Activated T-helper 1 cell treated with Interleukin-2 at 50 U/mL for 16 hours (primary cell): Measurements from ENCODE around the gene TBC1D2B.

Experiments used
- DNase-seq: peaks from one replicate; pipeline ENCODE4 v3.0.0-alpha.2; 2020; ENCODE audit warnings: low read depth

TBC1D2B gene

GRCh38 chr15:78093242-78094020, 15.9 kb upstream of the TBC1D2B start:
- no peak for DNase-seq

GRCh38 chr15:78092261-78093041, 14.9 kb upstream of the TBC1D2B start, which contains the start of gene SH2D7:
Gene SH2D7 (plus strand): TSS chr15:78092561. CDS start chr15:78092585, 24 bp downstream.
- no peak for DNase-seq

- DNase-seq = no peak
Measured at GRCh38 chr15:78090422-78091063, 13.0 kb upstream of the TBC1D2B start.

GRCh38 chr15:78088773-78089080, 11.2 kb upstream of the TBC1D2B start:
- DNase-seq = no peak

GRCh38 chr15:78087951-78088772, 10.7 kb upstream of the TBC1D2B start:
- no peak for DNase-seq

GRCh38 chr15:78085928-78086327, 8.4 kb upstream of the TBC1D2B start:
- DNase-seq = no peak

GRCh38 chr15:78084449-78084750, 6.9 kb upstream of the TBC1D2B start:
- DNase-seq = no peak

GRCh38 chr15:78083687-78084448, 6.4 kb upstream of the TBC1D2B start:
- no peak for DNase-seq

- DNase-seq = no peak
Measured at GRCh38 chr15:78083186-78083585, 5.7 kb upstream of the TBC1D2B start.

GRCh38 chr15:78082743-78083110, 5.2 kb upstream of the TBC1D2B start:
- DNase-seq = no peak

GRCh38 chr15:78082106-78082742, 4.7 kb upstream of the TBC1D2B start:
- DNase-seq = no peak

- no peak for DNase-seq
Measured at GRCh38 chr15:78080088-78080460, 2.6 kb upstream of the TBC1D2B start.

GRCh38 chr15:78079298-78080087, 2.0 kb upstream of the TBC1D2B start:
- DNase-seq = no peak

GRCh38 chr15:78077871-78078210, 330 bp upstream of the TBC1D2B start:
- no peak for DNase-seq

GRCh38 chr15:78076231-78077052, 1.1 kb downstream of the TBC1D2B start:
- DNase-seq = no peak

- DNase-seq = no peak
Measured at GRCh38 chr15:78075490-78076230, 1.9 kb downstream of the TBC1D2B start.

GRCh38 chr15:78073046-78073787, 4.3 kb downstream of the TBC1D2B start:
- no peak for DNase-seq
